HCT116 (cell line): ENCODE measurements around the gene FHOD3. TPM values are rescaled to one million over a fixed set of nuclear protein-coding genes. Genes with fewer than 3 reads are reported as not detected.

Source experiments
- ATAC-seq: fragments of 200-7000 bp; cut with Tn5 transposase; 2 replicates; pipeline ENCODE4 v1.9.1; 2020; ENCODE audit warnings: mild to moderate bottlenecking, moderate library complexity
- BruUV-seq: library from RNA; stranded (reverse); fragments of 400-500 nt; replicated peaks from 2 replicates; lab custom pipeline; 2021; lab: Mats Ljungman, UMichigan
- CTCF ChIA-PET: fragments of 300-600 bp; sonication (Branson Sonifier 250); formaldehyde crosslinking; loops from one replicate; lab custom pipeline; 2021; ENCODE audit warnings: antibody characterized with exemption; lab: Charles Lee
- POLR2A ChIA-PET: fragments of 300-600, 350-600 bp; sonication (Branson Sonifier 250); formaldehyde crosslinking; loops from one replicate; lab custom pipeline; 2021; ENCODE audit warnings: antibody characterized with exemption; lab: Charles Lee
- RAD21 ChIA-PET, 2 experiments: fragments of 300-600 bp; sonication (Branson Sonifier 250); formaldehyde crosslinking; loops; one replicate each; lab custom pipeline; 2023; ENCODE audit warnings: low total read pairs in 2 of 2; ENCODE audit not compliant: uncharacterized antibody in 2 of 2, unreplicated experiment in 2 of 2, low non-redundant PET in 1 of 2; lab: Charles Lee
- DNase-seq: peaks from one replicate; pipeline ENCODE4 v3.0.0-alpha.2; 2010; ENCODE audit warnings: low read depth, low spot score
- H2AFZ ChIP-seq: fragments of 200-600 bp; shearing (Covaris generic), sonication (generic); 2 replicates; pipeline ENCODE4 v1.6.1; 2017; ENCODE audit warnings: low read depth, mixed run types, mixed read lengths, antibody characterized with exemption, low read length; ENCODE audit not compliant: poor library complexity, severe bottlenecking
- H3K27ac ChIP-seq: 2 replicates; pipeline ENCODE4 v1.5.1; 2012; ENCODE audit warnings: low read depth, low read length
- H3K27me3 ChIP-seq: fragments of 200-600 bp; sonication (generic); 2 replicates; pipeline ENCODE4 v1.6.1; 2016; ENCODE audit warnings: mixed run types, low read length, mixed read lengths; ENCODE audit not compliant: insufficient read depth
- H3K36me3 ChIP-seq, 2 experiments: fragments of 200-500 bp in 1 of 2; fragments of 200-600 bp in 1 of 2; sonication (Bioruptor generic) in 1 of 2; sonication (generic) in 1 of 2; 2 replicates each; pipeline versions ENCODE4 v1.5.1 to v1.6.1; 2014 to 2016; ENCODE audit warnings: low read length in 2 of 2, inconsistent platforms in 1 of 2, mixed read lengths in 1 of 2, mixed run types in 1 of 2; ENCODE audit not compliant: insufficient read depth in 2 of 2, control insufficient read depth in 1 of 2
- H3K4me1 ChIP-seq, 2 experiments: fragments of 200-600 bp in 1 of 2; sonication (generic) in 1 of 2; 2 replicates each; pipeline versions ENCODE4 v1.5.1 to v1.6.1; 2012 to 2017; ENCODE audit warnings: low read length in 2 of 2, inconsistent platforms in 1 of 2, mild to moderate bottlenecking in 1 of 2, mixed read lengths in 1 of 2, mixed run types in 1 of 2, moderate library complexity in 1 of 2; ENCODE audit not compliant: insufficient read depth in 2 of 2, control insufficient read depth in 1 of 2
- H3K4me2 ChIP-seq: fragments of 200-600 bp; sonication (generic); 2 replicates; pipeline ENCODE4 v1.6.1; 2017; ENCODE audit warnings: mixed run types, low read length, mixed read lengths
- H3K4me3 ChIP-seq, 2 experiments: fragments of 200-600 bp in 1 of 2; sonication (generic) in 1 of 2; replicated peaks in 1 of 2; 2 replicates each; pipeline ENCODE4 v1.5.1; 2011 to 2016; ENCODE audit warnings: low read length in 2 of 2, control low read depth in 1 of 2, low read depth in 1 of 2, mild to moderate bottlenecking in 1 of 2, mixed read lengths in 1 of 2, mixed run types in 1 of 2
- H3K79me2 ChIP-seq: fragments of 200-600 bp; sonication (generic); 2 replicates; pipeline ENCODE4 v1.6.1; 2017; ENCODE audit warnings: mild to moderate bottlenecking, mixed run types, low read length, moderate library complexity, mixed read lengths; ENCODE audit not compliant: insufficient read depth
- H3K9ac ChIP-seq: fragments of 200-600 bp; sonication (generic); 2 replicates; pipeline ENCODE4 v1.6.1; 2016; ENCODE audit warnings: low read length, mixed read lengths
- H3K9me2 ChIP-seq: fragments of 200-600 bp; sonication (generic), shearing (Covaris generic); 2 replicates; pipeline ENCODE4 v1.6.1; 2017; ENCODE audit warnings: mixed run types, mild to moderate bottlenecking, moderate library complexity; ENCODE audit not compliant: insufficient read depth
- H3K9me3 ChIP-seq, 2 experiments: fragments of 200-500 bp in 1 of 2; fragments of 200-600 bp in 1 of 2; sonication (Bioruptor generic) in 1 of 2; sonication (generic) in 1 of 2; 2 replicates each; pipeline ENCODE4 v1.6.1; 2014 to 2017; ENCODE audit warnings: low read length in 2 of 2, mixed read lengths in 2 of 2, inconsistent platforms in 1 of 2, low read depth in 1 of 2, mild to moderate bottlenecking in 1 of 2, mixed run types in 1 of 2, moderate library complexity in 1 of 2; ENCODE audit not compliant: control insufficient read depth in 1 of 2, insufficient read depth in 1 of 2
- H4K20me1 ChIP-seq: fragments of 200-600 bp; sonication (generic), shearing (Covaris generic); 2 replicates; pipeline ENCODE4 v1.6.1; 2017; ENCODE audit warnings: mixed run types, mild to moderate bottlenecking, moderate library complexity; ENCODE audit not compliant: insufficient read depth
- CBX3 ChIP-seq: IDR thresholded peaks from 2 replicates; pipeline ENCODE4 v1.6.1; 2012; ENCODE audit warnings: low read depth
- CEBPB ChIP-seq: IDR thresholded peaks from 2 replicates; pipeline ENCODE4 v1.6.1; 2012; ENCODE audit warnings: low read depth
- ELF1 ChIP-seq: IDR thresholded peaks from 2 replicates; pipeline ENCODE4 v1.6.1; 2012; ENCODE audit warnings: low read depth, borderline replicate concordance
- EZH2 ChIP-seq: fragments of 200-600 bp; sonication (generic); IDR thresholded peaks from 2 replicates; pipeline ENCODE4 v1.6.1; 2017; ENCODE audit warnings: antibody characterized with exemption, mixed run types
- EZH2phosphoT487 ChIP-seq: fragments of 200-600 bp; IDR thresholded peaks from 2 replicates; pipeline ENCODE4 v1.6.1; 2018; ENCODE audit warnings: antibody characterized with exemption, borderline replicate concordance
- JUND ChIP-seq: IDR thresholded peaks from 2 replicates; pipeline ENCODE4 v1.6.1; 2012
- MAX ChIP-seq: IDR thresholded peaks from 2 replicates; pipeline ENCODE4 v1.6.1; 2012
- POLR2A ChIP-seq: IDR thresholded peaks from 2 replicates; pipeline ENCODE4 v1.7.0; 2011; ENCODE audit warnings: borderline replicate concordance; ENCODE audit not compliant: insufficient read depth, insufficient read length; ENCODE audit errors: extremely low read depth
- POLR2AphosphoS5 ChIP-seq: IDR thresholded peaks from 2 replicates; pipeline ENCODE4 v1.6.1; 2011; ENCODE audit warnings: mild to moderate bottlenecking, low read depth, low read length, moderate library complexity
- RAD21 ChIP-seq: IDR thresholded peaks from 2 replicates; pipeline ENCODE4 v1.6.1; 2012; ENCODE audit warnings: low read depth, mild to moderate bottlenecking
- SP1 ChIP-seq: IDR thresholded peaks from 2 replicates; pipeline ENCODE4 v1.6.1; 2012; ENCODE audit warnings: low read depth
- TCF7L2 ChIP-seq: IDR thresholded peaks from 2 replicates; pipeline ENCODE4 v1.7.0; 2011; ENCODE audit warnings: borderline replicate concordance, inconsistent platforms; ENCODE audit not compliant: insufficient read depth, insufficient read length; ENCODE audit errors: extremely low read depth
- ZBTB33 ChIP-seq: IDR thresholded peaks from 2 replicates; pipeline ENCODE4 v1.6.1; 2011; ENCODE audit warnings: mild to moderate bottlenecking, low read length, moderate library complexity; ENCODE audit not compliant: insufficient replicate concordance; ENCODE audit errors: extremely low read depth
- ZFX ChIP-seq: fragments of 450-650 bp; IDR thresholded peaks from 2 replicates; pipeline ENCODE4 v1.6.1; 2017
- ZNF274 ChIP-seq: fragments of 200-500 bp; sonication (Bioruptor generic); IDR thresholded peaks from 2 replicates; pipeline ENCODE4 v1.6.1; 2014; ENCODE audit warnings: mild to moderate bottlenecking, low read depth, low read length, inconsistent platforms
- intact Hi-C: fragments of 100-400 bp; cut with micrococcal nuclease; formaldehyde crosslinking; loops from 2 replicates; pipeline ENCODE4 v1.10.0; 2022
- total RNA-seq: library from RNA; stranded (reverse); gene quantifications from one replicate; pipeline ENCODE4 v1.2.1, GENCODE V29; 2021; ENCODE audit not compliant: unreplicated experiment

Gene FHOD3
- total RNA-seq, 1 experiment from 2014 or later, result 4.0 TPM

- ChIA-PET CTCF (no interaction called here), POLR2A (no interaction called here), RAD21 (no interaction called here)
- H3K4me1 ChIP-seq, result peaks cover 0 to 6% of the 10 kb centered on the region in 2 experiments; a peak in 1 of 4 replicates
- no peak overlapping the region for H3K4me2 ChIP-seq
- H3K27me3 ChIP-seq, result no peaks in the 10 kb centered on the region
- TF ChIP-seq SP1 (no peak), POLR2AphosphoS5 (no peak), MAX (no peak), EZH2phosphoT487 (no peak), TCF7L2 (no peak), ZFX (no peak)
- intact Hi-C loops, result no loop called here
- no peak for DNase-seq
- H3K9me2 ChIP-seq, result no peaks in the 10 kb centered on the region
- H2AFZ ChIP-seq, result no peak overlapping the region
- H3K27ac ChIP-seq, result no peak overlapping the region
- ATAC-seq, result no peak
- H3K4me3 ChIP-seq, result no peak overlapping the region
- no peaks in the 10 kb centered on the region for H3K9me3 ChIP-seq
- BruUV-seq, result no TSS peak
- no peak overlapping the region for H3K9ac ChIP-seq
- H3K36me3 ChIP-seq, result no peaks in the 10 kb centered on the region
- no peaks in the 10 kb centered on the region for H4K20me1 ChIP-seq
- no peaks in the 10 kb centered on the region for H3K79me2 ChIP-seq
Measured at GRCh38 chr18:36576339-36576738, 278.8 kb downstream of the FHOD3 start.

GRCh38 chr18:36578871-36579710 is 281.6 kb downstream of the FHOD3 start:
- no TSS peak for BruUV-seq
- intact Hi-C loops, result no loop called here
- no peaks in the 10 kb centered on the region for H3K9me3 ChIP-seq
- CTCF ChIA-PET, result no interaction called here
- no peaks in the 10 kb centered on the region for H3K79me2 ChIP-seq
- H4K20me1 ChIP-seq, result no peaks in the 10 kb centered on the region
- POLR2A ChIA-PET, result no interaction called here
- no peak for DNase-seq
- no peaks in the 10 kb centered on the region for H3K27me3 ChIP-seq
- no peaks in the 10 kb centered on the region for H3K36me3 ChIP-seq
- H3K4me2 ChIP-seq, result no peak overlapping the region
- H3K27ac ChIP-seq, result no peak overlapping the region
- H2AFZ ChIP-seq, result no peak overlapping the region
- H3K9ac ChIP-seq, result no peak overlapping the region
- H3K4me1 ChIP-seq, result peaks cover 0 to 6% of the 10 kb centered on the region in 2 experiments; a peak in 1 of 4 replicates
- no peak for ATAC-seq
- RAD21 ChIA-PET, result interaction anchor here in 1 of 2 experiments (0.6 kb wide), 1 partner anchor 982 kb away, joined by 3 read pairs; no protein-coding TSS in a partner anchor
- no peaks in the 10 kb centered on the region for H3K9me2 ChIP-seq
- no peak overlapping the region for H3K4me3 ChIP-seq
- TF ChIP-seq ZFX, result no peak
- TF ChIP-seq ZBTB33, result no peak
- no peak for TF ChIP-seq SP1
- no peak for TF ChIP-seq ZNF274
- TF ChIP-seq MAX, result no peak
- TF ChIP-seq POLR2A, result no peak
- TF ChIP-seq EZH2phosphoT487, result no peak
- no peak for TF ChIP-seq TCF7L2
- no peak for TF ChIP-seq RAD21
- no peak for TF ChIP-seq ELF1
- TF ChIP-seq POLR2AphosphoS5, result no peak
- TF ChIP-seq EZH2, result no peak
- TF ChIP-seq CEBPB, result no peak
- TF ChIP-seq JUND, result no peak
- no peak for TF ChIP-seq CBX3
